GM12878 (cell line): ENCODE results near the gene RBMS3. TPM values are rescaled to one million over a fixed set of nuclear protein-coding genes. Genes with fewer than 3 reads are reported as not detected.

ENCODE experiments used
- ATAC-seq: fragments of 200-7000 bp; cut with Tn5 transposase; 3 replicates; pipeline ENCODE4 v1.9.1; 2020; ENCODE audit warnings: mild to moderate bottlenecking, moderate library complexity
- BruUV-seq: library from RNA; stranded (reverse); fragments of 400-500 nt; replicated peaks from 2 replicates; lab custom pipeline; 2021; lab: Mats Ljungman, UMichigan
- CTCF ChIA-PET: fragments of 300-600 bp; sonication (Branson Sonifier 250); formaldehyde crosslinking; extraction: SDS; loops from one replicate; lab custom pipeline; 2021; ENCODE audit warnings: inconsistent platforms; lab: Yijun Ruan, JAX
- POLR2A ChIA-PET: fragments of 350-600 bp; formaldehyde crosslinking; extraction: SDS; loops from one replicate; lab custom pipeline; 2021; ENCODE audit warnings: inconsistent platforms; lab: Charles Lee
- RAD21 ChIA-PET: fragments of 300-600 bp; sonication (Branson Sonifier 250); formaldehyde crosslinking; loops from one replicate; lab custom pipeline; 2023; ENCODE audit warnings: antibody characterized with exemption; ENCODE audit not compliant: unreplicated experiment; lab: Charles Lee
- SMC1A ChIA-PET: fragments of 300-600 bp; sonication (Branson Sonifier 250); formaldehyde crosslinking; loops from one replicate; lab custom pipeline; 2023; ENCODE audit not compliant: unreplicated experiment, uncharacterized antibody; lab: Charles Lee
- DNase-seq: peaks from one replicate; pipeline ENCODE4 v3.0.0-alpha.2; 2011; ENCODE audit warnings: low read depth, low spot score
- FAIRE-seq: peaks from 3 replicates; lab custom pipeline; 2011; peaks lifted over from hg19 to GRCh38; lab: Jason Lieb, UNC
- H2AFZ ChIP-seq: 2 replicates; pipeline ENCODE4 v1.6.0; 2011; ENCODE audit warnings: low read depth, low read length, control low read depth; ENCODE audit not compliant: control insufficient read depth
- H3K27ac ChIP-seq: 2 replicates; pipeline ENCODE4 v1.5.1; 2011; ENCODE audit warnings: control low read depth; ENCODE audit not compliant: control insufficient read depth, insufficient read depth
- H3K27me3 ChIP-seq, 2 experiments: replicated peaks in 1 of 2; 2 replicates each; pipeline versions ENCODE4 v1.6.0 to v1.6.1; 2011; ENCODE audit warnings: low read length in 1 of 2; ENCODE audit not compliant: control insufficient read depth in 2 of 2, insufficient read depth in 2 of 2
- H3K36me3 ChIP-seq, 2 experiments: 2 replicates each; pipeline ENCODE4 v1.5.1; 2011; ENCODE audit warnings: low read length in 1 of 2; ENCODE audit not compliant: control insufficient read depth in 2 of 2, insufficient read depth in 2 of 2
- H3K4me1 ChIP-seq: 2 replicates; pipeline ENCODE4 v1.6.1; 2011; ENCODE audit warnings: mild to moderate bottlenecking, low read length, moderate library complexity, mixed read lengths; ENCODE audit not compliant: control insufficient read depth, insufficient read depth
- H3K4me2 ChIP-seq: 2 replicates; pipeline ENCODE4 v1.6.0; 2011; ENCODE audit warnings: control low read depth; ENCODE audit not compliant: control insufficient read depth, insufficient read depth
- H3K4me3 ChIP-seq: fragments of 200-600 bp; sonication (generic); 2 replicates; pipeline ENCODE4 v1.5.1; 2016
- H3K79me2 ChIP-seq: 2 replicates; pipeline ENCODE4 v1.6.0; 2011; ENCODE audit warnings: low read length; ENCODE audit not compliant: control insufficient read depth, insufficient read depth
- H3K9ac ChIP-seq: 2 replicates; pipeline ENCODE4 v1.8.0; 2011; ENCODE audit warnings: low read length, control low read depth, mixed read lengths; ENCODE audit not compliant: control insufficient read depth, insufficient read depth
- H3K9me3 ChIP-seq: replicated peaks from 3 replicates; pipeline ENCODE4 v1.5.1; 2011; ENCODE audit warnings: mild to moderate bottlenecking, low read length; ENCODE audit not compliant: control insufficient read depth, insufficient read depth
- H4K20me1 ChIP-seq: 2 replicates; pipeline ENCODE4 v1.6.0; 2011; ENCODE audit not compliant: control insufficient read depth, insufficient read depth
- E4F1 ChIP-seq: fragments of 450-650 bp; IDR thresholded peaks from 2 replicates; pipeline ENCODE4 v1.6.1; 2018; ENCODE audit warnings: borderline replicate concordance, mild to moderate bottlenecking; ENCODE audit not compliant: partially characterized antibody
- EED ChIP-seq: sonication (generic); IDR thresholded peaks from 2 replicates; pipeline ENCODE4 v1.6.1; 2016; ENCODE audit warnings: antibody characterized with exemption, low read depth
- MEF2B ChIP-seq: fragments of 450-650 bp; IDR thresholded peaks from 2 replicates; pipeline ENCODE4 v1.6.1; 2018; ENCODE audit warnings: mild to moderate bottlenecking, moderate library complexity; ENCODE audit not compliant: partially characterized antibody, poor library complexity, severe bottlenecking
- POU2F2 ChIP-seq: IDR thresholded peaks from 3 replicates; pipeline ENCODE4 v1.6.1; 2011; ENCODE audit warnings: low read depth, mild to moderate bottlenecking, low read length, borderline replicate concordance
- RELB ChIP-seq: fragments of 450-650 bp; IDR thresholded peaks from 2 replicates; pipeline ENCODE4 v1.6.1; 2017; ENCODE audit warnings: low read depth, mild to moderate bottlenecking, moderate library complexity
- USF1 ChIP-seq: IDR thresholded peaks from 2 replicates; pipeline ENCODE4 v1.6.1; 2011; ENCODE audit warnings: borderline replicate concordance, low read depth, mild to moderate bottlenecking, moderate library complexity, mixed read lengths, low read length; ENCODE audit not compliant: insufficient read depth; ENCODE audit errors: extremely low read length
- ZNF217 ChIP-seq: fragments of 450-650 bp; IDR thresholded peaks from 2 replicates; pipeline ENCODE4 v1.6.1; 2017; ENCODE audit warnings: antibody characterized with exemption, mild to moderate bottlenecking
- ZSCAN29 ChIP-seq: fragments of 450-650 bp; IDR thresholded peaks from 2 replicates; pipeline ENCODE4 v1.6.1; 2017; ENCODE audit warnings: mild to moderate bottlenecking, moderate library complexity
- WGBS: methylation state at CpG from one replicate; pipeline ENCODE4 v1.1.6; 2016; ENCODE audit warnings: low lambda C conversion rate; ENCODE audit not compliant: insufficient replicate concordance, insufficient coverage; ENCODE audit errors: missing lambda C conversion rate; 5-methylcytosine and 5-hydroxymethylcytosine counted together
- in situ Hi-C: fragments of 300-500 bp; cut with MboI; formaldehyde crosslinking; loops from 9 replicates; pipeline ENCODE4 v1.14.3; 2018; ENCODE audit warnings: mixed read lengths
- intact Hi-C: fragments of 100-400 bp; cut with micrococcal nuclease; formaldehyde crosslinking; loops from one replicate; pipeline ENCODE4 v1.14.2; 2022; ENCODE audit not compliant: unreplicated experiment
- polyA plus RNA-seq, 11 experiments: library from polyadenylated mRNA; depleted of rRNA in 4 of 11; unstranded in 6 of 11; stranded (reverse) in 5 of 11; fragments of >200 nt; fragmentation: Nextera tagmentation in 4 of 11; fragmentation: Illumina TruSeq in 1 of 11; extraction: Ambion mirVana in 4 of 11; extraction: Trizol in 1 of 11; gene quantifications; 1 replicate in 1 of 11; 2 replicates in 10 of 11; pipeline versions ENCODE4 v1.2.1 to v1.2.3, GENCODE V29; 2011 to 2016; ENCODE audit warnings: inconsistent platforms in 2 of 11, missing spikeins in 2 of 11, low read depth in 1 of 11
- total RNA-seq, 4 experiments: library from RNA; depleted of rRNA in 3 of 4; stranded (reverse); fragments of >200 nt in 3 of 4; fragmentation: Illumina TruSeq in 1 of 4; extraction: Trizol in 1 of 4; gene quantifications; 2 replicates each; pipeline versions ENCODE4 v1.2.1 to v1.2.3, GENCODE V29; 2013 to 2021

The RBMS3 gene
- total and polyA plus RNA-seq, 10 of the 15 experiments (the other 5 are each of a cell fraction or from before 2014, with no cell fraction given): 0.79 to 4.7 (median 3.1) TPM

- TF ChIP-seq ZNF217: no peak
- TF ChIP-seq POU2F2: no peak
- no peak for TF ChIP-seq E4F1
- TF ChIP-seq ZSCAN29: no peak
- no peak for TF ChIP-seq USF1
- no peak for TF ChIP-seq RELB
- TF ChIP-seq EED: no peak
- TF ChIP-seq MEF2B: no peak
- no peaks in the 10 kb centered on the region for H3K27me3 ChIP-seq
- ChIA-PET SMC1A (interaction anchor here (0.8 to 2.1 kb wide), 5 partner anchors 9 to 286 kb away, joined by 3 to 6 read pairs (median 3); no protein-coding TSS in a partner anchor), RAD21 (interaction anchor here (0.6 kb wide), 1 partner anchor 27 kb away, joined by 3 read pairs; no protein-coding TSS in a partner anchor), CTCF (interaction anchor here (0.5 to 0.9 kb wide), 2 partner anchors 293 to 551 kb away, joined by 3 read pairs; no protein-coding TSS in a partner anchor), POLR2A (no interaction called here)
- H3K79me2 ChIP-seq: no peaks in the 10 kb centered on the region
- H3K27ac ChIP-seq: no peak overlapping the region
- no peak for FAIRE-seq
- intact Hi-C loops: no loop called here
- H3K9me3 ChIP-seq: no peaks in the 10 kb centered on the region
- BruUV-seq: no TSS peak
- no peak overlapping the region for H3K9ac ChIP-seq
- DNase-seq: no peak
- no peak overlapping the region for H3K4me3 ChIP-seq
- no peak overlapping the region for H3K4me2 ChIP-seq
- H3K36me3 ChIP-seq: no peaks in the 10 kb centered on the region
- WGBS: 26% methylated on average over 2 of the region's 2 CpGs
- no peaks in the 10 kb centered on the region for H3K4me1 ChIP-seq
- no peak for ATAC-seq
- no peaks in the 10 kb centered on the region for H4K20me1 ChIP-seq
- in situ Hi-C loops: no loop called here
- no peak overlapping the region for H2AFZ ChIP-seq
These were observed 185.6 kb downstream of the RBMS3 start for GRCh38 chr3:29466442-29466841.
